ENCODE results near the gene IMPG1. TPM values are rescaled to one million over a fixed set of nuclear protein-coding genes. Genes with fewer than 3 reads are reported as not detected.
A peak's percentile ranks its signal among the peaks of the same experiment; 100 is the strongest.

The IMPG1 gene
- total and polyA plus RNA-seq, 2 of the 13 experiments (the other 11 are each of a cell fraction or from before 2014, with no cell fraction given) = not detected

DNA sequence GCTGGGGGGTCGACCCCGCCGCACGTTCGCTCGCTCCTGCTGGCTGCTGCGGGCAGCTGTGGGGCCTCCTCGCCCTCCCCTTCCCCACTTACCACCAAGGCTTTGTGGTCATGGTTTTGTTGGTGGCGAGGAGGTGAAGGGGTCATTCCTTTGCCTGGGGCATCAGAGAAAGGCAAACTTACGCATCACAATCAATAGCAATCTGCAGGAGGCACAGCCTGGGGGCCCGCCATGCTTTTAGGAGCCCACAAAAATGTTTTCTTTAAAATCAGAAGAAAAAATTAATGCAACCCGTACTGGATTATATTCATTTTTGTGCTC lies 137.0 kb downstream of the IMPG1 start:
- TF ChIP-seq ZNF101 (CRISPR knock-in tag; IDR thresholded peaks at IDR 0.05; ENCODE audit: borderline replicate concordance, low read depth) (no peak), MLLT10 (CRISPR knock-in tag; IDR thresholded peaks at IDR 0.05) (no peak)
- TF ChIP-seq, protein P1, sequence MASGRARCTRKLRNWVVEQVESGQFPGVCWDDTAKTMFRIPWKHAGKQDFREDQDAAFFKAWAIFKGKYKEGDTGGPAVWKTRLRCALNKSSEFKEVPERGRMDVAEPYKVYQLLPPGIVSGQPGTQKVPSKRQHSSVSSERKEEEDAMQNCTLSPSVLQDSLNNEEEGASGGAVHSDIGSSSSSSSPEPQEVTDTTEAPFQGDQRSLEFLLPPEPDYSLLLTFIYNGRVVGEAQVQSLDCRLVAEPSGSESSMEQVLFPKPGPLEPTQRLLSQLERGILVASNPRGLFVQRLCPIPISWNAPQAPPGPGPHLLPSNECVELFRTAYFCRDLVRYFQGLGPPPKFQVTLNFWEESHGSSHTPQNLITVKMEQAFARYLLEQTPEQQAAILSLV (CRISPR knock-in tag; IDR thresholded peaks at IDR 0.05; ENCODE audit: borderline replicate concordance) = no peak
- TF ChIP-seq, protein P2, sequence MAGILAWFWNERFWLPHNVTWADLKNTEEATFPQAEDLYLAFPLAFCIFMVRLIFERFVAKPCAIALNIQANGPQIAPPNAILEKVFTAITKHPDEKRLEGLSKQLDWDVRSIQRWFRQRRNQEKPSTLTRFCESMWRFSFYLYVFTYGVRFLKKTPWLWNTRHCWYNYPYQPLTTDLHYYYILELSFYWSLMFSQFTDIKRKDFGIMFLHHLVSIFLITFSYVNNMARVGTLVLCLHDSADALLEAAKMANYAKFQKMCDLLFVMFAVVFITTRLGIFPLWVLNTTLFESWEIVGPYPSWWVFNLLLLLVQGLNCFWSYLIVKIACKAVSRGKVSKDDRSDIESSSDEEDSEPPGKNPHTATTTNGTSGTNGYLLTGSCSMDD (CRISPR knock-in tag; IDR thresholded peaks at IDR 0.05) = no peak
- H3K79me2 ChIP-seq (ENCODE audit: insufficient read depth, low read length) = no peaks in the 10 kb centered on the region
- no TSS peak for BruUV-seq (replicated peaks)
- FAIRE-seq (no peak), ATAC-seq (peak; percentile 22), DNase-seq (ENCODE audit: low spot score) (no peak)
- no peak overlapping the region for H3K9ac ChIP-seq (ENCODE audit: insufficient read depth, low read depth, low read length)
- in situ Hi-C loops (cut with HindIII; ENCODE audit: extremely low pct_ligation_motif_present, low pct_unique_long_range_greater_than_20kb) = loop anchor here (25.0 kb wide), 1 partner anchor 927 kb away; no protein-coding TSS in a partner anchor
- intact Hi-C loops (cut with micrococcal nuclease; ENCODE audit: unreplicated experiment) = loop anchor here (1.0 to 10.0 kb wide), 2 partner anchors 416 to 749 kb away; no protein-coding TSS in a partner anchor
- no peak overlapping the region for H2AFZ ChIP-seq (ENCODE audit: low read length)
- peaks cover 14% of the 10 kb centered on the region; the same call in 1 of the 2 replicates for H3K4me1 ChIP-seq (ENCODE audit: insufficient read depth, low read length)
- POLR2A ChIA-PET = no interaction called here
- no peak overlapping the region for H3K27ac ChIP-seq (ENCODE audit: extremely low read length, insufficient read depth, low read length)
- WGBS (ENCODE audit: low lambda C conversion rate) = 55% methylated on average over 7 of the region's 12 CpGs
- CTCF ChIA-PET (ENCODE audit: low intra/inter-chr PET ratio, low total read pairs) = interaction anchor here (0.7 kb wide), 1 partner anchor 1522 kb away, joined by 3 read pairs; no protein-coding TSS in a partner anchor
- peaks cover 0 to 3% of the 10 kb centered on the region in 2 experiments; a peak in 1 of 5 replicates for H3K27me3 ChIP-seq (ENCODE audit: control insufficient read depth in 1 of 2, insufficient read depth in 2 of 2, low read length in 2 of 2)
- no peaks in the 10 kb centered on the region for H4K20me1 ChIP-seq (ENCODE audit: insufficient read depth, low read length)
- H3K36me3 ChIP-seq (replicated peaks in 1 of 2; ENCODE audit: control insufficient read depth in 1 of 2, insufficient read depth in 2 of 2, low read length in 2 of 2) = no peaks in the 10 kb centered on the region
- peak overlapping the region in 1 of 3 experiments; percentile 53; a peak in 1 of 6 replicates for H3K4me3 ChIP-seq (replicated peaks in 1 of 3; ENCODE audit: insufficient read depth in 1 of 3, low read depth in 2 of 3, low read length in 3 of 3)
- peak overlapping the region; percentile 81 for H3K4me2 ChIP-seq (ENCODE audit: low read depth, low read length)
- no peaks in the 10 kb centered on the region for H3K9me3 ChIP-seq (ENCODE audit: low read length)
